Fibroblast of villous mesenchyme (primary cell): ENCODE data around the gene PRMT6. TPM values are rescaled to one million over a fixed set of nuclear protein-coding genes. Genes with fewer than 3 reads are reported as not detected.
"Not testable (repeated sequence)": the region's sequence is repeated elsewhere in the genome, so short reads cannot be mapped to it uniquely, and the experiment has no call there.

Experiments used
- DNase-seq: peaks from one replicate; pipeline ENCODE4 v3.0.0-alpha.2; 2010; ENCODE audit warnings: low read depth
- H3K4me3 ChIP-seq: 2 replicates; pipeline ENCODE4 v1.5.1; 2011; ENCODE audit warnings: low read depth, mild to moderate bottlenecking, low read length
- total RNA-seq: library from RNA; depleted of rRNA; stranded (reverse); fragments of >200 nt; gene quantifications from 2 replicates; pipeline ENCODE4 v1.2.3, GENCODE V29; 2012
- TF ChIP-seq, protein P1 (sequence below): IDR thresholded peaks from 2 replicates; pipeline ENCODE4 v1.5.1; 2012; ENCODE audit warnings: low read depth, mild to moderate bottlenecking, low read length; ENCODE audit not compliant: insufficient read depth

The PRMT6 gene
- total RNA-seq, result 16.8 and 17.3 TPM in 2 replicates

- peak; percentile 55 for DNase-seq
- TF ChIP-seq, protein P1, sequence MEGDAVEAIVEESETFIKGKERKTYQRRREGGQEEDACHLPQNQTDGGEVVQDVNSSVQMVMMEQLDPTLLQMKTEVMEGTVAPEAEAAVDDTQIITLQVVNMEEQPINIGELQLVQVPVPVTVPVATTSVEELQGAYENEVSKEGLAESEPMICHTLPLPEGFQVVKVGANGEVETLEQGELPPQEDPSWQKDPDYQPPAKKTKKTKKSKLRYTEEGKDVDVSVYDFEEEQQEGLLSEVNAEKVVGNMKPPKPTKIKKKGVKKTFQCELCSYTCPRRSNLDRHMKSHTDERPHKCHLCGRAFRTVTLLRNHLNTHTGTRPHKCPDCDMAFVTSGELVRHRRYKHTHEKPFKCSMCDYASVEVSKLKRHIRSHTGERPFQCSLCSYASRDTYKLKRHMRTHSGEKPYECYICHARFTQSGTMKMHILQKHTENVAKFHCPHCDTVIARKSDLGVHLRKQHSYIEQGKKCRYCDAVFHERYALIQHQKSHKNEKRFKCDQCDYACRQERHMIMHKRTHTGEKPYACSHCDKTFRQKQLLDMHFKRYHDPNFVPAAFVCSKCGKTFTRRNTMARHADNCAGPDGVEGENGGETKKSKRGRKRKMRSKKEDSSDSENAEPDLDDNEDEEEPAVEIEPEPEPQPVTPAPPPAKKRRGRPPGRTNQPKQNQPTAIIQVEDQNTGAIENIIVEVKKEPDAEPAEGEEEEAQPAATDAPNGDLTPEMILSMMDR, result no peak
- H3K4me3 ChIP-seq, result peak within 1 kb of the TSS; percentile 93
These were observed at the start of gene PRMT6 for GRCh38 chr1:107056426-107057196. TSS of gene PRMT6 (plus strand) at chr1:107056674. CDS start at chr1:107056716, 42 bp downstream.

GRCh38 chr1:107009281-107009680 lies 47.2 kb upstream of the PRMT6 start:
- no peak for DNase-seq
- no peak overlapping the region for H3K4me3 ChIP-seq
- TF ChIP-seq, protein P1, result no peak

GRCh38 chr1:107010582-107010981 lies 45.9 kb upstream of the PRMT6 start:
- H3K4me3 ChIP-seq, result no peak overlapping the region
- TF ChIP-seq, protein P1, result no peak

DNA sequence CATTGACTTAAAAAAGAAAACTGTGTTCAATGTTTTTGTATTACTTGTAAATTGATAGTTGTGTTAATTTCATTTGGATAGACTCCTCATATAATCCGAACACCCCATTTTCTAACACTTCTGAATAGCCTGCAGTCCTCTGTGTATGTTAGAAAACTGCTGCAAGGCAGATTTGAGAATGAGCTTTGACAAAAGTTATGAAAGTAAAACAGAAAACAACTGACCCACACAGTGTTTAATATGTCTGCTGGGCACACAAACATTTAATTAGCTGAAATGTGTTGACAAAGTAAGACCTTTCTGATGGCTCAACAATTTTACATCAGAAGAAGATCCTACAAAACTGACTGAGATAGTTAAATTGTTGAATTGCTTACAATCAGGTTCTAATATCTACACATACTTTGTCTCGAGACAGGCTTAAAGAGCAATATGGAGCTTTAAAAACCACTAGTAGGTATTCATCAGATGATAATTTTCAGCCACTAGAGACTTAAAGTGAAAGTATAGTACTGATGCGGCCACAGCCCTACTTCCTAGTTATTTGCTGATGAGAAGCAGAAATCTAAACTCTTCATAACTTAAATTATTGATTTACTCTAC lies 40.0 kb upstream of the PRMT6 start:
- no peak for DNase-seq
- TF ChIP-seq, protein P1, result no peak
- H3K4me3 ChIP-seq, result no peak overlapping the region

More at GRCh38 chr1:107010582-107010981, 45.9 kb upstream of the PRMT6 start:
- DNase-seq, result no peak

DNA sequence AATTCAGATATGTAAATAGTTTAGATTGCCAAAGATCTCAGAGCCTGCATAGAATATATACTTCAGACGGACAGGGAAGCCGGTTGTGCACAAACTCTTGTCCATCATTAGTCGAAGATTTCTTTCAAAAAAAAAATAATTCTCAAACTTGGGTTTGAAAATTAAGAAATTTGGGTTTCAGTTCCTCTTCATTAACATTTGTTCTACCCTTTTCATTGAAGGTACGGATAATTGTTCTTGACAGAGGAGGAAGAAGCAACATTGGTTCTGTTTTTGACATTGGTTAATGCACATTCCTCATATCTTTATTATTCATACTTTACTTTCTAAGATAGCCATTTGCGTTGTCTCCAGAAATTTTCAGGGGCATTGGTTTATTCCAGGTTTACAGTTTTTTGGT lies 38.0 kb upstream of the PRMT6 start:
- TF ChIP-seq, protein P1, result no peak

DNA sequence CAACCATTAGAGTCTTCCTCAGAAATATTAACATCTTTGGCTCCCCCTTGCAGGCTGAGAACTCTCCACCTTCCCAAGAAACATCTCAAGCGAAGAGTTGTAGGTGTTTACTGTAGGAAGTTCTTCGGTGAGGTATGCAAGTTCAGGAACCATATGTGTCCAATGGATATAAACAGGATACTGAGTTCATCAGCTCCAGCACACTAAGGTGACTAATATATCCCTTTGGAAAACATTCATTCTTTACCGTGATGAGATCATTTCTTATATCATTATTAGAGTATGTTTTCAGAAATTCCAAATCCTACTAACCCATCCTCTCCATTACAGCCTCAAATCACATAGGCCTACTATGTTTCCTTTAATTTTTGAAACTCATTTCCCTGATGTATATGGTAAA lies 37.3 kb upstream of the PRMT6 start:
- TF ChIP-seq, protein P1, result no peak
- DNase-seq, result no peak
- no peak overlapping the region for H3K4me3 ChIP-seq

More for the DNA sequence above, 38.0 kb upstream of the PRMT6 start:
- DNase-seq, result no peak
- H3K4me3 ChIP-seq, result no peak overlapping the region

GRCh38 chr1:107038874-107039273 lies 17.6 kb upstream of the PRMT6 start:
- H3K4me3 ChIP-seq, DNase-seq: not testable (repeated sequence)

DNA sequence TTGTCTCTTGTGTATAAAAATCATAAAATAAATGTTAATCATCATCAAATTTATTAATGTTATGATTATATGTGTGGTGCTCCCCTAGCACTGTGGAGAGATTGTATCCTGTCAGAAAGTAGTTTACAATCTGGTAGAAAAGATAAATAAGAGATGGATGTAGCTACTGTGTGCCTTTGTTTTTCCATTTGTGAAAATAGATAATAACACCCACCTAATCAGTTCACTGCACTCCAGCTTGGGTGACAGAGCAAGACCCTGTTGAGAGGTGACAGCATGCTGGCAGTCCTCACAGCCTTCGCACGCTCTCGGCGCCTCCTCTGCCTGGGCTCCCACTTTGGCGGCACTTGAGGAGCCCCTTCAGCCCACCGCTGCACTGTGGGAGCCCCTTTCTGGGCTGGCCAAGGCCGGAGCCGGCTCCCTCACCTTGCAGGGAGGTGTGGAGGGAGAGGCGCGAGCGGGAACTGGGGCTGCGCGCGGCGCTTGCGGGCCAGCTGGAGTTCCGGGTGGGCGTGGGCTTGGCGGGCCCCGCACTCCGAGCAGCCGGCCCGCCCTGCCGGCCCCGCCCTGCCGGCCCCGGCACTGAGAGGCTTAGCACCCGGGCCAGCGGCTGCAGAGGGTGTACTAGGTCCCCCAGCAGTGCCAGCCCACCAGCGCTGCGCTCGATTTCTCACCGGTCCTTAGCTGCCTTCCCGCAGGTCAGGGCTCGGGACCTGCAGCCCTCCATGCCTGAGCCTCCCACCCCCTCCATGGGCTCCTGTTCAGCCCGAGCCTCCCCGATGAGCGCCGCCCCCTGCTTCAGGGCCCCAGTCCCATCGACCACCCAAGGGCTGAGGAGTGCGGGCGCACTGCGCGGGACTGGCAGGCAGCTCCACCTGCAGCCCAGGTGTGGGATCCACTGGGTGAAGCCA lies 11.9 kb upstream of the PRMT6 start:
- H3K4me3 ChIP-seq, DNase-seq: not testable (repeated sequence)
